ENCODE results near the gene ZFR. TPM values are rescaled to one million over a fixed set of nuclear protein-coding genes. Genes with fewer than 3 reads are reported as not detected.

The ZFR gene
- 67.4 TPM for total RNA-seq (2013)
- 10 to 100 TPM; 29.8 to 81.8 (median 62.3) TPM for polyA plus RNA-seq
- 46.0 and 120 TPM in 2 replicates for polyA minus RNA-seq
- total RNA-seq, result 157 to 322 (median 225) reads per million in 11 experiments

DNA sequence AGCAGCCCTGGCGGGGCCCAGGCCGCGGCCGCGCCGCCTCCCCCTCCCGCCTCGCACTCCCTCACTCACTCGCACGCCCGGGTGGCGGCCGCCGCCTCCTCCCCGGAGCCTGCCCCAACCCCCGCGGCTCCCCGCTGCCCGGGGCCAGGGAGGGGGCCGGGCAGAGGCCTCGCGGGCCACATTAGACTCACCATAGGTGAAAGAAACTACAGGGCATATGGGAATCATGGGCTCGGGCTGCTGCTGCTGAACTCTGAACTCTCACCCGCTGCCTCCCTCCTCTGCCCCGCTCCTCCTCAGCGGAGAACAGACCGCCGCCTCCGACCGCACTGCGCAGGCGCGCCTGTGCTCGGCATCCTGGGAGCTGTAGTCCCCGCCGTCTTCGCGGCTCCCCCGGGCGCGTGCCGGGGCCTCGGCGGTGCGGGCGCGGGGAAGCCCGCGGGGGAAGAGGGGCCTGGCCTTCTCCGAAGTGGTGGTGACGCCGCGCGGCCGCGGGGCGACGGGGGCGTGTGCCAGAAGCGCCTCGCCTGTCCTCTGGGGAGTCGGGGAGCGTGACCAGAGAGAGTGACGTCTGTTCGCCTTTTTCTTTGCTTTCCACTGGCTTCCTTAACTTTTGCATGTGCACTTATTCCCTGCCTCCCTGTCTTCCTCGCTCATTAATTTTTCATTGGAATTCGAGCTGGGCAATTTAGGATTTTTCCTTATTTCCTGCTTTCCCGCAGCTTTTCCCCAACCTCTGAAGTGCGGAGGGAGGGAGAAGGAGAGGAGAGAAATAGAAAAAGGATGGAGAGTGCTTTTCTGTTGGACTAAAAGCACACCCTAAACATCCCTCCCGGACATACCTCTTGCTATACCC lies at the start of gene ZFR:
ZFR (minus strand) TSS at position 310 of the 856 bp plus-strand sequence; CDS start at position 228, 82 bp downstream.
- peaks cover 0 to 17% of the 10 kb centered on the region in 2 donors for H3K36me3 Mint-ChIP-seq
- Histone ChIP-seq H3K27ac (ENCODE audit: low read depth in 1 of 2, low read length in 2 of 2) (peak within 1 kb of the TSS; percentile 64 to 89), H3K4me1 (ENCODE audit: control insufficient read depth in 1 of 2, insufficient read depth in 2 of 2, low read length in 2 of 2) (peaks cover 39 to 47% of the 10 kb centered on the region in 2 donors), H2AFZ (ENCODE audit: insufficient read depth, low read depth, low read length, poor library complexity, severe bottlenecking) (peak within 1 kb of the TSS; percentile 94), H3K27me3 (ENCODE audit: control insufficient read depth in 2 of 2, insufficient read depth in 2 of 2, low read length in 2 of 2) (no peaks in the 10 kb centered on the region), H3K9ac (ENCODE audit: insufficient read depth, low read length, poor library complexity, severe bottlenecking) (peak within 1 kb of the TSS; percentile 95), H3K4me3 (replicated peaks in 1 of 3; ENCODE audit: low read depth in 2 of 3, low read length in 3 of 3) (peak within 1 kb of the TSS; percentile 65 to 90 (median 76)), H3K36me3 (replicated peaks in 1 of 2; ENCODE audit: control insufficient read depth in 1 of 2, insufficient read depth in 2 of 2, low read length in 2 of 2) (peaks cover 0 to 8% of the 10 kb centered on the region in 2 donors), H3K4me2 (replicated peaks; ENCODE audit: extremely low read depth, low read length, poor library complexity, severe bottlenecking) (peak within 1 kb of the TSS; percentile 92), H3K9me3 (replicated peaks in 1 of 2; ENCODE audit: control insufficient read depth in 1 of 2, insufficient read depth in 1 of 2, low read length in 2 of 2) (peaks cover 0 to 3% of the 10 kb centered on the region in 2 donors), H4K20me1 (ENCODE audit: insufficient read depth, low read length) (peaks cover 32% of the 10 kb centered on the region), H3K79me2 (ENCODE audit: insufficient read depth, low read length) (peaks cover 50% of the 10 kb centered on the region)
- peaks cover 0 to 5% (median 0%) of the 10 kb centered on the region in 7 donors for H3K9me3 Mint-ChIP-seq
- H3K27me3 Mint-ChIP-seq (ENCODE audit: low read depth in 3 of 3), result peaks cover 2 to 4% (median 2%) of the 10 kb centered on the region in 3 donors
- WGBS (ENCODE audit: insufficient coverage), result 1% methylated on average over 57 of the region's 70 CpGs
- peak within 1 kb of the TSS; percentile 87 to 95 (median 92) for H3K27ac Mint-ChIP-seq
- peaks cover 39% of the 10 kb centered on the region for H3K4me1 Mint-ChIP-seq
- intact Hi-C loops (cut with micrococcal nuclease), result loop anchor here (5.0 to 10.0 kb wide), 5 partner anchors 47 to 270 kb away; partner anchors contain the start of genes GOLPH3 (in 1 of the 2) and SUB1 (in 1 of the 2)
- TF ChIP-seq, protein P1, sequence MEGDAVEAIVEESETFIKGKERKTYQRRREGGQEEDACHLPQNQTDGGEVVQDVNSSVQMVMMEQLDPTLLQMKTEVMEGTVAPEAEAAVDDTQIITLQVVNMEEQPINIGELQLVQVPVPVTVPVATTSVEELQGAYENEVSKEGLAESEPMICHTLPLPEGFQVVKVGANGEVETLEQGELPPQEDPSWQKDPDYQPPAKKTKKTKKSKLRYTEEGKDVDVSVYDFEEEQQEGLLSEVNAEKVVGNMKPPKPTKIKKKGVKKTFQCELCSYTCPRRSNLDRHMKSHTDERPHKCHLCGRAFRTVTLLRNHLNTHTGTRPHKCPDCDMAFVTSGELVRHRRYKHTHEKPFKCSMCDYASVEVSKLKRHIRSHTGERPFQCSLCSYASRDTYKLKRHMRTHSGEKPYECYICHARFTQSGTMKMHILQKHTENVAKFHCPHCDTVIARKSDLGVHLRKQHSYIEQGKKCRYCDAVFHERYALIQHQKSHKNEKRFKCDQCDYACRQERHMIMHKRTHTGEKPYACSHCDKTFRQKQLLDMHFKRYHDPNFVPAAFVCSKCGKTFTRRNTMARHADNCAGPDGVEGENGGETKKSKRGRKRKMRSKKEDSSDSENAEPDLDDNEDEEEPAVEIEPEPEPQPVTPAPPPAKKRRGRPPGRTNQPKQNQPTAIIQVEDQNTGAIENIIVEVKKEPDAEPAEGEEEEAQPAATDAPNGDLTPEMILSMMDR (IDR thresholded peaks at IDR 0.05), result no peak
- peak within 1 kb of the TSS; percentile 84 to 93 for H3K4me3 Mint-ChIP-seq
- peak; percentile 90 to 93 (median 90) for DNase-seq

DNA sequence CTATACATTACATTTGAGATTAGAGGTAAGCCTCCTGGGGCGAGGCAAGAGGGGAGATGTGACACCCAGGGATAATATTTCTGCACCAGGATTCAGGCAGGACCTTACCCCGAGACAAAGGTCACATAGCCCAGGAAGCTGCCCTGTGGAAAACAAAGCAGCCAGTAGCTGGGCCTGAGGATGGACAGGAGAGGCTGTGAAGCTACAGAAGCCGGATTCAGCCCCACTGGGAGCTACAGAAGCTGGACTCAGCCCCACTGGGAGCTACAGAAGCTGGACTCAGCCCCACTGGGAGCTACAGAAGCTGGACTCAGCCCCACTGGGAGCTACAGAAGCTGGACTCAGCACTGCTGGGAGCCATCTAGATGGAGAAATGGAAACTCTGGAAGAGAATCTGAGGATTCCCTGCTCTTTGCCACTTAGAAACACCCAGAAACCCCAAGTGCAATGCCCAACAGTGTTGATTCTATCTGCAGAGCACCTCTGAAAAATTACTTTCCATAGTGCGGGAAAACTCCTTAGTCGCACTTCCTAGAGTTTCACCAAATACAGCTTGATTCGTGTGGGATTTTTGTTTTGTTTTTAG lies 46.5 kb upstream of the ZFR start:
- Mint-ChIP-seq H3K27me3 (ENCODE audit: low read depth in 3 of 3) (peaks cover 0 to 3% (median 2%) of the 10 kb centered on the region in 3 donors), H3K27ac (no peak overlapping the region), H3K36me3 (no peaks in the 10 kb centered on the region), H3K4me3 (no peak overlapping the region), H3K4me1 (peaks cover under 1% of the 10 kb centered on the region), H3K9me3 (no peaks in the 10 kb centered on the region)
- TF ChIP-seq, protein P1 (IDR thresholded peaks at IDR 0.05), result no peak
- Histone ChIP-seq H3K9me3 (replicated peaks in 1 of 2; ENCODE audit: control insufficient read depth in 1 of 2, insufficient read depth in 1 of 2, low read length in 2 of 2) (no peaks in the 10 kb centered on the region), H4K20me1 (ENCODE audit: insufficient read depth, low read length) (no peaks in the 10 kb centered on the region), H3K79me2 (ENCODE audit: insufficient read depth, low read length) (no peaks in the 10 kb centered on the region), H3K4me2 (replicated peaks; ENCODE audit: extremely low read depth, low read length, poor library complexity, severe bottlenecking) (no peak overlapping the region), H3K27me3 (ENCODE audit: control insufficient read depth in 2 of 2, insufficient read depth in 2 of 2, low read length in 2 of 2) (no peaks in the 10 kb centered on the region), H2AFZ (ENCODE audit: insufficient read depth, low read depth, low read length, poor library complexity, severe bottlenecking) (no peak overlapping the region), H3K4me1 (ENCODE audit: control insufficient read depth in 1 of 2, insufficient read depth in 2 of 2, low read length in 2 of 2) (no peaks in the 10 kb centered on the region), H3K4me3 (replicated peaks in 1 of 3; ENCODE audit: low read depth in 2 of 3, low read length in 3 of 3) (no peak overlapping the region), H3K27ac (ENCODE audit: low read depth in 1 of 2, low read length in 2 of 2) (no peak overlapping the region), H3K9ac (ENCODE audit: insufficient read depth, low read length, poor library complexity, severe bottlenecking) (no peak overlapping the region), H3K36me3 (replicated peaks in 1 of 2; ENCODE audit: control insufficient read depth in 1 of 2, insufficient read depth in 2 of 2, low read length in 2 of 2) (no peaks in the 10 kb centered on the region)
- intact Hi-C loops (cut with micrococcal nuclease), result loop anchor here (2.0 to 10.0 kb wide), 3 partner anchors 54 to 121 kb away; no protein-coding TSS in a partner anchor
- DNase-seq, result no peak
- WGBS (ENCODE audit: insufficient coverage), result 100% methylated on average over 1 of the region's 6 CpGs

All from CD14-positive monocyte (primary cell).